A549 (cell line): ENCODE results near the gene LRRC39.

Experiments used
- BHLHE40 ChIP-seq: IDR thresholded peaks from 2 replicates; pipeline ENCODE4 v1.6.1; 2012; ENCODE audit warnings: low read depth, low read length, inconsistent platforms
- CBX2 ChIP-seq: fragments of 200-600 bp; sonication (generic); IDR thresholded peaks from 2 replicates; pipeline ENCODE4 v1.6.1; 2016; ENCODE audit warnings: low read depth, mild to moderate bottlenecking, borderline replicate concordance
- CTCF ChIP-seq: fragments of >200 bp; sonication (Bioruptor Twin); formaldehyde crosslinking; IDR thresholded peaks from 3 replicates; pipeline ENCODE4 v1.5.1; 2016
- HEYL ChIP-seq: fragments of 250-450 bp; sonication (Bioruptor Pico); IDR thresholded peaks from 2 replicates; pipeline ENCODE4 v1.8.0; 2021; ENCODE audit warnings: mild to moderate bottlenecking, moderate library complexity
- MAFK ChIP-seq: fragments of 450-650 bp; IDR thresholded peaks from 2 replicates; pipeline ENCODE4 v1.6.1; 2014; ENCODE audit not compliant: partially characterized antibody
- MAX ChIP-seq: IDR thresholded peaks from 2 replicates; pipeline ENCODE4 v1.6.1; 2012
- NFE2L2 ChIP-seq: fragments of 150-350 bp; conservative IDR thresholded peaks from 2 replicates; pipeline ENCODE4 v1.6.1; 2014; ENCODE audit warnings: low read length
- POLR2A ChIP-seq: IDR thresholded peaks from 2 replicates; pipeline ENCODE4 v1.6.1; 2012; ENCODE audit warnings: mild to moderate bottlenecking, low read length
- RCOR1 ChIP-seq: fragments of 150-350 bp; IDR thresholded peaks from 2 replicates; pipeline ENCODE4 v1.6.1; 2014; ENCODE audit warnings: antibody characterized with exemption, low read length, low read depth
- REST ChIP-seq: fragments of 200-600 bp; sonication (generic); IDR thresholded peaks from 2 replicates; pipeline ENCODE4 v1.6.1; 2016; ENCODE audit warnings: antibody characterized with exemption, mild to moderate bottlenecking, moderate library complexity
- SMC3 ChIP-seq: fragments of >200 bp; sonication (Bioruptor Twin); formaldehyde crosslinking; IDR thresholded peaks from 3 replicates; pipeline ENCODE4 v1.6.1; 2018; ENCODE audit warnings: inconsistent platforms
- USF2 ChIP-seq: fragments of 450-650 bp; IDR thresholded peaks from 2 replicates; pipeline ENCODE4 v1.6.1; 2014; ENCODE audit warnings: antibody characterized with exemption

- TF ChIP-seq HEYL: no peak
- TF ChIP-seq CTCF: no peak
- TF ChIP-seq MAFK: no peak
- TF ChIP-seq POLR2A: no peak
- no peak for TF ChIP-seq SMC3
- TF ChIP-seq NFE2L2: no peak
- TF ChIP-seq BHLHE40: no peak
- TF ChIP-seq USF2: no peak
- TF ChIP-seq MAX: no peak
- no peak for TF ChIP-seq RCOR1
- TF ChIP-seq REST: no peak
- no peak for TF ChIP-seq CBX2
Measured at GRCh38 chr1:100183370-100183769, 5.3 kb upstream of the LRRC39 start.
